NCI-H146 treated with DMSO at 0.1 percent for 48 hours (cell line): ENCODE data around the gene GATB.
"Not testable (repeated sequence)": the region's sequence is repeated elsewhere in the genome, so short reads cannot be mapped to it uniquely, and the experiment has no call there.

ENCODE experiments used
- DNase-seq: peaks from one replicate; lab custom pipeline; 2025; ENCODE audit not compliant: unreplicated experiment; lab: John Stamatoyannopoulos, UW

Gene GATB

DNA sequence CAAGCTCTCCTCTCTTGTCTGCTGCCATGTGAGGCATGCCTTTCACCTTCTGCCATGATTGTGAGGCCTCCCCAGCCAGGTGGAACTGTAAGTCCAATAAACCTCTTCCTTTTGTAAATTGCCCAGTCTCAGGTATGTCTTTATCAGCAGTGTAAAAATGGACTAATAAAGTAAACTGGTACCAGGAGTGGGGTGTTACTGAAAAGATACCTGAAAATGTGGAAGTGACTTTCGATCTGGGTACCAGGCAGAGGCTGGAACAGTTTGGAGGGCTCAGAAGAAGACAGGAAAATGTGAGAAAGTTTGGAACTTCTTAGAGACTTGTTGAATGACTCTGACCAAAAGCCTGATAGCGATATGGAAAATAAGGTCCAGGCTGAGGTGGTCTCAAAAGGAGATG lies 24.0 kb downstream of the GATB start:
- not testable (repeated sequence) for DNase-seq

- no peak for DNase-seq
Measured at GRCh38 chr4:151736361-151736760, 24.4 kb downstream of the GATB start.

GRCh38 chr4:151731670-151732069 lies 29.1 kb downstream of the GATB start:
- DNase-seq = not testable (repeated sequence)

GRCh38 chr4:151729731-151730559 lies 30.9 kb downstream of the GATB start:
- DNase-seq = no peak

- no peak for DNase-seq
Measured at GRCh38 chr4:151728679-151729078, 32.1 kb downstream of the GATB start.

DNA sequence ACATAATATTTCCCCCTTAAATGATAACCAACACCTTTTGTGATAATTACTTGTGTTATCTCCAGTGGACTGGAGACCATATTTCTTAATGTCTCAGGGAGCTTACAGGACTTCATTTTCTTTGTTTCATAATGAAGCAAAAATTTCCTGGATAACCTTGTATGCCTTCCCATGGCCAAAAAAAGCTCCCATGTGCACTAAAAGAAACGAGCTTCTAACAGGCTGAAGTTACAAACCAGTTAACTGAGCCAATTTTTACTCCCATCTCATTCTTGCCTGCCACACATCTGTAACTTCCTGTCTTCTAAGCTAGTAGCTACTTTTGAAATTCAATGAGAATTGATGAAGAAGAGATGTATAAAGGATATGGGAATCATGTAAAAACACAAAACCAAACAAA lies 32.8 kb downstream of the GATB start:
- no peak for DNase-seq

GRCh38 chr4:151727365-151727764 lies 33.4 kb downstream of the GATB start:
- DNase-seq = no peak

DNA sequence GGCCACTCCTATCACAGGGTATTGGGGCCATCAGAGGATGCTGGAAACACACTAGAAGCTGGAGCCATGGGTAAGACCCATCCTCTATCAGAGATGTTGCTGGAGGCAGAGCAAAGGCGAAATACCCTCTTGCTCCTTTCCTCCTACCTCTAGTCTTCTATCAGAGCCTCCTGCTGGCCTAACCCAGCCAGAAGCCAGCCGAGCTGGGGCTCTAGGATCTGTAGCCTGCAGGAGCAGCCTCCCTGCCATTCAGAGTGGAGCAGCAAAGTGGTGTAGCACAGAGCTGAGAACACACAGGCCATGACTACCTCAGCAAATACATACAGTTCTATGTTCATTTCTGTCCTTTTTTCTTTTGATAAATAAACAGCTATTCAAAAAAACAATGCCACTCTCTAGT lies 35.7 kb downstream of the GATB start:
- DNase-seq = no peak

- no peak for DNase-seq
Measured at GRCh38 chr4:151721916-151722315, 38.9 kb downstream of the GATB start.

DNA sequence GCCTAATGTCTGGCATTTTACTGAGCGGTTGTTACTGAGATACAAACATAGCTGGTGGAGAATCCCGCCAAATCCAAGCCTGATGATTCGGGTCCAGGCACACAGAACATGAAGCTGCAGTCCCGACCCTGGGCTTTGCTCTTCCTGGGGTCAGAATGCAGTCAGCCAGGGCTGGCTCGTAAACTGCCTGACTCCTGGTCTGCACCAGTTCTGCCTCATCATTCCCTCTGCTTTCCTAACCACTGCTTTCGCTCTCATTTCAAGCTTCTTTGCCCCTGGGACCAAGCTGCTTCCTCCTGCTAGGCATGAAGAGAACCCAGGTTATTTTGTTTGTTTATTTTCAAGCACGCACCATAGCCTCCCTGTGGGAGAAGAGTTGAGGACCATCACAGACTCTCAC lies 39.3 kb downstream of the GATB start:
- no peak for DNase-seq

DNA sequence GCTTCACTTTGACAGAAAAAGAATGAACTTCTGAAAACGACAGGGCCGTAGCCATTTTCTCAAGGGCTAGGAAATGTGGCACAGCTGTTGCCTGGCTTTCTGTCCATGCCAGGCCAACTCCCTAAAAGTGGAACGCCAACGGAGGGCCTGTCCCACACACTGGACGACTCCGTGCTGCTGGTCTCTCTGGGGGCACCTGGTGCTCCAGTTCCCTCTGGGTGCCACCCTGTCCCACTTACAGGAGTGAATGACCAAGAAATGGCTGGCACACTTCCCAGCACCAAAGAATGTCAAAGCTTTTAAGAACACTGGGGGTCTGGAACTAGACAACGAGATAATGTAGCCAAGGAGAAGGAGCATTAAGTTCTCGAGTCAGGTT lies 40.9 kb downstream of the GATB start:
- no peak for DNase-seq

DNA sequence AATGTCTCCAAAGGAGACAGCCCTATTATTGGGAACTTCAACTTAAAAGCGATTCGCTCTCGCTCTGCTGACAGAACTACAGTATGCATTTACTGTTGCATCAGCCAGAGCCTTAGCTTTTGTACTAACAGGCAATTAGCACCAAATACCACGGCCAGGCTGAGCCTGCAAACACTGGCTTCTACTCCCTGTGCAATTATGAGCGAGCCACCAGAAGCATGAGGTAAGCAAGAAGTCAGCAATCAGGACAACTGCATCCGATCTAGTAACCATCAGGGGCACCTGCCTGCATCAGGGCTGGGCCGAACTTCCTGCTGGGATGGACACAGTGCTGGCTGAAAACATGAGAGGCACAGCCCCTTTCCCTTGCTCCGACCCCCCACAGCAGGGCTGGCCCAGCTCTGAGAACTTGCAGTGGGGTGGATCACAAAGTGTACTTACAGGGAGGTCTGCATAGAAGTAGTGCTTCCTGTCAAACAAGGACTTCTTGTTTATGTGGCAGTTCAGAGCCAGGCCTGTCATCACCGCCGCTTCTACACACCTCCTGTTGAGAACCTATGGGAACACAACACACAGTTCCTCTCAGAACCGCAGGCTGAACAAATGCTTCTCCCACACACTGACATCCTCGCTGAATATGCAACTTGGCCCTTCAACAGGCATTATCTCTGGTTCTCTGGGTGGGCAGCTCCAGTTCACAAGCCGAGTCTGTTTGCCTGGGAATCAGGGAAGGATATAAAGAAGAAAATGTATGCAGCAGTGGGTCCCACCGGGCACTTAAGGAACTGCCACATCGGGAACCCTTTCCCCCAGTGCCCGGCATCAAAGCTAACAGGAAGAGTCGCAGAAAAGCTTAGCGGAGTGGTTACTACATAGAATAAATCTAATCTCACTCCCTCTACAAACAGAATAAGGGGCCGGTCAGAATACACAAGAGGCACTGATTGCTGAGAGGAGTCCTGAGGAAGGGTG lies 41.5 kb downstream of the GATB start:
- DNase-seq = peak; percentile 3

- DNase-seq = no peak
Measured at GRCh38 chr4:151717909-151718628, 42.7 kb downstream of the GATB start.

DNA sequence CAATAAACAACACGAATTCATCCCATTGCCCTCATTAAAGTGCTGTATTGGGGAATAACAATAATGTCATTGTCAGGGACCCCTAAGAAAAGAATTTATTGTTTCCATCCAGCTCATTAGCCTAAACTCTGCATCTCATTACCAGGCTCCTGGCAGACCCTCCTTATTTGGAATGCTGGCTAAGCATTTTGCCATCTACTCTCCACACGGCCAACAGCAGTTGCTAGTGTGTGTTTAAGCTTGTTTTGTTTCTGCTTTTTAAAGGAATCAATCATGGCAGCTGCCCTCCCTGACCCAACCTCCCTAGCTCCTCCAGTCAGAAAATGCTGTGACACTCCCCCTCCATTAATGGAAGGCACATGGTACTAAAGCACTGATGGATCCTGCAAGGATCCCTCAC lies 43.5 kb downstream of the GATB start:
- DNase-seq = no peak

DNA sequence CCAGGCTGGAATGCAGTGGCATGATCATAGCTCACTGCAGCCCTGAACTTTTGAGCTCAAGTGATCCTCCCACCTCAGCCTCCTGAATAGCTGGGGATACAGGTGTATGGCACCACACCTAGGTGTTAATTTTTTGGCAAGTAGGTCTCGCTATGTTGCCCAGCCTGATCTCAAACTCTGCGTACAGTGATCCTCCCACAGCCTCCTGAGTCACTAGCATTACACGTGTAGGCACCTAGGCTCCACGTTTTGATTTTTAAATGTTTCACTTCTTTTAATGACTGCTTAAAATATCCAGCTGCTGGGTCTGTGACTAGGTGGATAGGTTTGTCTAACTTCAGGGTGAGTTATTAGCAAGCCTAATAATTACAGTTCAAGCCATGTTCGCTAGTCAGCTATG lies 44.5 kb downstream of the GATB start:
- DNase-seq = no peak

DNA sequence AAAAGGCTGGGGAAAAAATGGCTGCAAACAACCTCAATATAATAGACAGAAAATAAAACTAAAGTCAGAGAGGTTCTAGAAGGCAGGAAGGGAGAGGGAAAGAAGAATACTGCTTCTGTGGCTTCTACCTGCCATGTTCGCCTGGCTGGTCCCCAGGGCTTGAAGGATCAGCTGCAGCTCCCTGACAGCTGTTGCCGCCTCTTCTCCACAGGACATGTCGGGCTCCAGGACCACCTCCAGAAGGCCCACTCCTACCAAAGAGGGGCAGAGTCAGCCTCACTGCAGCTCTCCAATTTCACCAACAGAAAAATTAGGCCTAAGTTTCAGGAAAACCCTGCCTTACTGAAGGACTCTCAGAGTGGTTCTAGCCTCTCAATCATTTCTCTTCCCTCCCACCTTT lies 44.9 kb downstream of the GATB start:
- DNase-seq = no peak

GRCh38 chr4:151712777-151713176 lies 48.0 kb downstream of the GATB start:
- DNase-seq = no peak

GRCh38 chr4:151711646-151712045 lies 49.2 kb downstream of the GATB start:
- no peak for DNase-seq

GRCh38 chr4:151709587-151709986 lies 51.2 kb downstream of the GATB start:
- DNase-seq = no peak

DNA sequence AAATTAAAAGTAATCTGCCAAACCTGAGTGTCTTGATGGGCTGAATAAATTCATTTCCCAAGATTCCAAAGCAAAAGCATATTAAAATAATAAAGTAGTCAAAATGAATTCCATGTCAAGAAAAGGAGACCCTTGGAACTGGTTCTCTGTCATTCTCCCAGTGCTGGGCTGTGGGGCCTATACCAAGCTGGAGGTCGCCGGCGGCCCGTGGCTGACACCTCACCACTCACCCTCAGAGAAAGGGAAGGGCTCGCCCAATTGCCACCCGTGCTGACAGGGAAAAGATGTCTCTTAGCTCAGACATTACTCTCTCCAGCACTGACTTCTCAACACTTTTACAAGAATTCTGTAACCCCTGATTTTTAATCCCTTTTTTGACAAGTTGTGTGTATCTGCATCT lies 51.7 kb downstream of the GATB start:
- no peak for DNase-seq

- DNase-seq = no peak
Measured at GRCh38 chr4:151708100-151708499, 52.7 kb downstream of the GATB start.
